Vagina (tissue), 2 donors: Measurements from ENCODE around the gene PIGS. TPM values are rescaled to one million over a fixed set of nuclear protein-coding genes. Genes with fewer than 3 reads are reported as not detected.

ENCODE experiments used
- DNase-seq, 2 donors: peaks; one replicate each; pipeline ENCODE4 v3.0.0-alpha.2; 2017; ENCODE audit errors: extremely low spot score in 2 of 2
- H3K27ac ChIP-seq: fragments of 200-600 bp; sonication (generic); one replicate; pipeline ENCODE4 v1.5.1; 2019
- H3K27me3 ChIP-seq: fragments of 200-600 bp; sonication (generic); one replicate; pipeline ENCODE4 v1.5.1; 2019
- H3K36me3 ChIP-seq, 2 donors: fragments of 200-600 bp; sonication (generic); one replicate each; pipeline ENCODE4 v1.5.1; 2017 to 2019
- H3K4me1 ChIP-seq: fragments of 200-600 bp; sonication (generic); one replicate; pipeline ENCODE4 v1.5.1; 2019
- H3K4me3 ChIP-seq, 2 donors: fragments of 200-600 bp; sonication (generic); 1 replicate in 1 of 2; 2 replicates in 1 of 2; pipeline ENCODE4 v1.5.1; 2016 to 2019
- H3K9me3 ChIP-seq: fragments of 200-600 bp; sonication (generic); one replicate; pipeline ENCODE4 v1.5.1; 2019
- POLR2A ChIP-seq, 2 donors: fragments of 450-650 bp; IDR thresholded peaks; one replicate each; pipeline ENCODE4 v1.6.1; 2017; ENCODE audit warnings: antibody characterized with exemption in 2 of 2, mild to moderate bottlenecking in 2 of 2, moderate library complexity in 2 of 2
- POLR2AphosphoS5 ChIP-seq, 2 donors: sonication (generic); formaldehyde crosslinking; IDR thresholded peaks; one replicate each; pipeline ENCODE4 v1.9.0; 2017; ENCODE audit warnings: antibody characterized with exemption in 2 of 2, mild to moderate bottlenecking in 2 of 2, low read depth in 1 of 2; ENCODE audit not compliant: insufficient read depth in 1 of 2
- intact Hi-C: fragments of 100-400 bp; cut with DNase I; formaldehyde crosslinking; loops from one replicate; pipeline ENCODE4 v1.15.1; 2023
- total RNA-seq: library from RNA; depleted of rRNA; stranded (reverse); fragments of >200 nt; gene quantifications from one replicate; pipeline ENCODE4 v1.2.3, GENCODE V29; 2016
- TF ChIP-seq, protein P1 (sequence below), 3 experiments: fragments of 450-650 bp in 2 of 3; fragments of 200-600 bp in 1 of 3; sonication (generic) in 1 of 3; IDR thresholded peaks; one replicate each; pipeline ENCODE4 v1.5.1; 2017 to 2019; ENCODE audit warnings: antibody characterized with exemption in 3 of 3, mild to moderate bottlenecking in 2 of 3, moderate library complexity in 2 of 3

PIGS gene
- total RNA-seq, 1 donor from 2014 or later, result 22.8 TPM

DNA sequence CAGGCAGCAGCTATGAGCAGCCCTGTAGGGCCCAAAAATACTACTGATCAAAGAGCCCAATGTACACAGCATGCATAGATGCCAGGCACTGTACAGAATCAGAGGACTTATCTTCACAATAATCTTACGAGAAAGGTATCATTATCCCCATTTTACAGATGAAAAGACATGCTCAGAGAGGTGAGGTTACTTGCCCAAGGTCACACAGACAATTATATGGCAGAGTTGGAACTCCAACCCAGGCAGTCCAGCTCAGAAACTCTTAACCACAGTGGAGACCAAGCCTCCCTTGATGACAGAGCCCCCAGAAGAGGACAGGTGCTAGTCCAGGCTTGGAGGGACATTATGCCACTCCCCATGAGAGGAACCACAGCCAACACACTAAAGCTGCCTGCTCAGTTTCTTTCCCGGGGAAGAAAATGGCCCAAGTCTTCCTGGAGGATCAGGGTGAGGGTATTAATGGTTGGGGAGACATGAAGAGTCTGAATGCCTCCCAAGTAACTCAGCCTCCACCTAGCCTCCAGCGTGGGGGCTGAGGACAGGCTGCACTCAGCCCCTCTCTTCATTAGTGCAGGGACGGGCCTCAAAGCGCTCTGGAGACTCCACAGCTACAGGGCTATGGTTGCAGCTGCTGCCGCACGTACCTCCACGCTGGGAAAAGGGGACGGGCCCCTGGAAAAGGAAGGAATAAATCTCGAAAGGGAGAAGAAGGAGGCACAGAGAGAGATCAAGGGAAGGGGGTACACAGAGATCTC is 19.7 kb downstream of the PIGS start:
- TF ChIP-seq POLR2A (IDR thresholded peaks at IDR 0.05) (no peak), POLR2AphosphoS5 (IDR thresholded peaks at IDR 0.05; ENCODE audit: insufficient read depth in 1 of 2, low read depth in 1 of 2) (no peak)
- TF ChIP-seq, protein P1, sequence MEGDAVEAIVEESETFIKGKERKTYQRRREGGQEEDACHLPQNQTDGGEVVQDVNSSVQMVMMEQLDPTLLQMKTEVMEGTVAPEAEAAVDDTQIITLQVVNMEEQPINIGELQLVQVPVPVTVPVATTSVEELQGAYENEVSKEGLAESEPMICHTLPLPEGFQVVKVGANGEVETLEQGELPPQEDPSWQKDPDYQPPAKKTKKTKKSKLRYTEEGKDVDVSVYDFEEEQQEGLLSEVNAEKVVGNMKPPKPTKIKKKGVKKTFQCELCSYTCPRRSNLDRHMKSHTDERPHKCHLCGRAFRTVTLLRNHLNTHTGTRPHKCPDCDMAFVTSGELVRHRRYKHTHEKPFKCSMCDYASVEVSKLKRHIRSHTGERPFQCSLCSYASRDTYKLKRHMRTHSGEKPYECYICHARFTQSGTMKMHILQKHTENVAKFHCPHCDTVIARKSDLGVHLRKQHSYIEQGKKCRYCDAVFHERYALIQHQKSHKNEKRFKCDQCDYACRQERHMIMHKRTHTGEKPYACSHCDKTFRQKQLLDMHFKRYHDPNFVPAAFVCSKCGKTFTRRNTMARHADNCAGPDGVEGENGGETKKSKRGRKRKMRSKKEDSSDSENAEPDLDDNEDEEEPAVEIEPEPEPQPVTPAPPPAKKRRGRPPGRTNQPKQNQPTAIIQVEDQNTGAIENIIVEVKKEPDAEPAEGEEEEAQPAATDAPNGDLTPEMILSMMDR (IDR thresholded peaks at IDR 0.05), result no peak
- peak overlapping the region; percentile 73 to 78 for H3K4me3 ChIP-seq
- H3K27ac ChIP-seq, result peak overlapping the region; percentile 52
- no peaks in the 10 kb centered on the region for H3K9me3 ChIP-seq
- intact Hi-C loops, result no loop called here
- peaks cover 13% of the 10 kb centered on the region for H3K4me1 ChIP-seq
- no peak for DNase-seq
- H3K36me3 ChIP-seq, result peaks cover 0 to 35% of the 10 kb centered on the region in 2 donors
- no peaks in the 10 kb centered on the region for H3K27me3 ChIP-seq

DNA sequence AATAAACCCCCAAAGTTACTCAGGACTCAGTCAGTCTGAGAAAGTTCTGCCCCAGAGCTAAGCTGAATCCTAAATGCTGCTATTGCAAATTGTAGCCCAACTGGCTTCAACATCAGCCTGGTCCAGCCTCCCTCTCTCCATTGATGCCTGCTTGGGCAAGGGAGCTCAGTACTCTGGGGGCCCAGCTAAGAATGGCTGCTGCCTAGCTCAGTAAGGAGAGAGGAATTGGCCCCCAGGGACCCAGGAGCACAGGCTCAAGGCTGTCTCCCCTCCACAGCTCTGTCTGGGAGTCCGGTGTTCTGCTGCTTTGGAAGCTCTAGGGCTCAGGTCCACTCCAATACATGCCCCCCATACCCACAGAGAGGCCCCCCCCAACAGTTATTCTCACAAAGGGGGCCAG is 20.5 kb downstream of the PIGS start:
- Histone ChIP-seq H3K27ac (no peak overlapping the region), H3K9me3 (no peaks in the 10 kb centered on the region), H3K4me3 (no peak overlapping the region), H3K4me1 (peaks cover 13% of the 10 kb centered on the region), H3K27me3 (no peaks in the 10 kb centered on the region), H3K36me3 (peaks cover 0 to 30% of the 10 kb centered on the region in 2 donors)
- no peak for DNase-seq
- intact Hi-C loops, result no loop called here
- TF ChIP-seq POLR2A (IDR thresholded peaks at IDR 0.05) (no peak), POLR2AphosphoS5 (IDR thresholded peaks at IDR 0.05; ENCODE audit: insufficient read depth in 1 of 2, low read depth in 1 of 2) (no peak)
- TF ChIP-seq, protein P1 (IDR thresholded peaks at IDR 0.05), result no peak

DNA sequence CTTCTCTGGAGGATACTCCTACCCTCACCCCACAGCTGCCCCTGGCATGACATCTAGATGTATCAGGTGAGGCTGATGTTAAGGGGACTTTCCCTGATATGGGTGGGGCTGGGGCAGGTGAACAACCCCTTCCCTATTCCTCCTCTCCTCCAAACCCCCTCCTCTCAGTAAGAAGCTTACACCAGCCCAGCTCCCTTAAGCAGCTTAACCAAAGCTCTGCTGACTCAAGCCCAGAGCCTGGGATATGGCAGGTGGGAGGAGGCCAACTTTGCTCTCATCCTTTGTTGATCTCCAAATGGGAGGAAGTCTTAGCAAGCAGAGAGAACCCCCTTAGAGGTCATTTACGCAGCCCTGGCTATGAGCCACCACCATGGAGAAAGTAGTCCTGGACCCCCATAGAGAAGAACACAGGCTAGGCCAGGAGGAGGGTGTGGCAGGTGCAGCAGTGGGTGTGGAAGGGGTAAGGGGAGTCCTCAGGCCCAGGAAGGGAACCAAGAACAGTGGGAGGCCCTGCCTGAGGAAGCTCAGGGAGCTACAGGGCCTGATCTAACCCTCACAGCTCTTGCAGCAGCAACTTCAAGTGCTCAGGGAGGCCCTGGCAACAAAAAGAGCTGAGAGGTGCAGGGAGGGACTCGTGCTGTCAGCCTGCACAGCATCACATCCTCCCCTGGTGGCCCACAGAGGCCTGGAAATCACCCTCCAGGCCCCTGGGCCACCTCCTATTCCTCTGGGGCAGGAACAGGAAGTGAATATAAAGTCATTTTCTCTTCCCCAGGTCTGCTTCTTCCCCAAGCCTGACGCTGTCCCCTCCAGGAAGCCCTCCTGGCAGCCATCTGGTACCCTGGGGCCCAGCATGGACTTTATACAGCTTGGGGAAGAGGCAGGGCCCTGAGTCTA is 21.8 kb downstream of the PIGS start:
- no peak for TF ChIP-seq POLR2A (IDR thresholded peaks at IDR 0.05)
- no peak for TF ChIP-seq POLR2AphosphoS5 (IDR thresholded peaks at IDR 0.05; ENCODE audit: insufficient read depth in 1 of 2, low read depth in 1 of 2)
- TF ChIP-seq, protein P1 (IDR thresholded peaks at IDR 0.05), result no peak
- H3K9me3 ChIP-seq, result no peaks in the 10 kb centered on the region
- intact Hi-C loops, result no loop called here
- no peaks in the 10 kb centered on the region for H3K27me3 ChIP-seq
- H3K4me3 ChIP-seq, result no peak overlapping the region
- peaks cover 13% of the 10 kb centered on the region for H3K4me1 ChIP-seq
- H3K36me3 ChIP-seq, result peaks cover 0 to 22% of the 10 kb centered on the region in 2 donors
- DNase-seq, result no peak
- no peak overlapping the region for H3K27ac ChIP-seq

DNA sequence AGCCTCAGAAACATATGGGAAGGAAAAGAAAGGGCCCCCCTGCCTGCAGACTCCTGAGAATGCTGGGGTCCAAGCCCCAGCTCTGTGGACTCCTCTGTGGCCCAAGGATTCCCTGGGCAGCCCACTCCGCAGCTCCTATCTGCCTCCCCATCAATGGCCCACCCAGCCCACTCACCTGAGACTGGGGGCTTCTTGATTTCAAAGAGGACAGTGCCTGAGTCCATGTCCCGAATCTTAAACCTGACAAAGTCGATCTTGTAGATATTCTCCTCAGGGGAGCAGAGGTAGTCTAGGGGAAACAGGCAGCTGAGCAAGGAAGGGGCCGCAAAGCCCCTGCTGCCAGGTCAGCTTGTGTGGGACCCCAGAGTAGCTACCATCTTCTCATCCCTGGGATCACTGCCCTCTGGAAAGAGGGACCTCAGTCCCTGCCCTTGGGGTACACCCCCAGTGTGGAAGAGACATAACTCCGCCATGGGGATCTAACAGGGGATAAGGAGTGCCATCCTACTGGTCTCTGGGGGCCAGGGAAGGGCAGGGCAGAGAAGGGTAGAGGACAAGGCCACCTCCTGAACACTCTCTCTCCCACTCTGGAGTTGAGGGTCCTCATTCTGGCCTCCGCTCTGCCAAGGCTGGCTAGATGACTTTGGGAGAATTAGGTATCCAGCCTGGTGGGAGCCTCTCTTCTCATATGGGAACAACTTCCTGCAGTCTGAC is 22.8 kb downstream of the PIGS start:
- H3K27me3 ChIP-seq, result no peaks in the 10 kb centered on the region
- intact Hi-C loops, result no loop called here
- no peak overlapping the region for H3K27ac ChIP-seq
- H3K4me1 ChIP-seq, result peaks cover 13% of the 10 kb centered on the region
- H3K9me3 ChIP-seq, result no peaks in the 10 kb centered on the region
- peaks cover 0 to 14% of the 10 kb centered on the region in 2 donors for H3K36me3 ChIP-seq
- H3K4me3 ChIP-seq, result no peak overlapping the region
- DNase-seq, result no peak
- TF ChIP-seq POLR2AphosphoS5 (IDR thresholded peaks at IDR 0.05; ENCODE audit: insufficient read depth in 1 of 2, low read depth in 1 of 2) (no peak), POLR2A (IDR thresholded peaks at IDR 0.05) (no peak)
- TF ChIP-seq, protein P1 (IDR thresholded peaks at IDR 0.05), result no peak
